Testis (tissue), 2 donors: ENCODE data around the gene GPATCH4.

Source experiments
- CTCF ChIP-seq, 3 experiments: fragments of 450-650 bp in 2 of 3; fragments of 200-600 bp in 1 of 3; sonication (generic) in 1 of 3; IDR thresholded peaks; one replicate each; pipeline ENCODE4 v1.5.1; 2016 to 2019; ENCODE audit warnings: antibody characterized with exemption in 3 of 3, mild to moderate bottlenecking in 2 of 3, moderate library complexity in 1 of 3
- POLR2A ChIP-seq: fragments of 450-650 bp; IDR thresholded peaks from one replicate; pipeline ENCODE4 v1.6.1; 2017; ENCODE audit warnings: antibody characterized with exemption, mild to moderate bottlenecking, moderate library complexity

GRCh38 chr1:156578055-156578454, 23.2 kb downstream of the GPATCH4 start:
- TF ChIP-seq POLR2A = no peak
- no peak for TF ChIP-seq CTCF (IDR thresholded peaks at IDR 0.05)
